GM21360 (cell line): ENCODE results near the gene PDGFRA.
A peak's percentile ranks its signal among the peaks of the same experiment; 100 is the strongest.

Source experiments
- ATAC-seq: cut with Tn5 transposase; IDR thresholded peaks from one replicate; pipeline ENCODE4 v1.9.1; 2021; ENCODE audit warnings: mild to moderate bottlenecking, moderate library complexity; ENCODE audit not compliant: unreplicated experiment

PDGFRA gene

DNA sequence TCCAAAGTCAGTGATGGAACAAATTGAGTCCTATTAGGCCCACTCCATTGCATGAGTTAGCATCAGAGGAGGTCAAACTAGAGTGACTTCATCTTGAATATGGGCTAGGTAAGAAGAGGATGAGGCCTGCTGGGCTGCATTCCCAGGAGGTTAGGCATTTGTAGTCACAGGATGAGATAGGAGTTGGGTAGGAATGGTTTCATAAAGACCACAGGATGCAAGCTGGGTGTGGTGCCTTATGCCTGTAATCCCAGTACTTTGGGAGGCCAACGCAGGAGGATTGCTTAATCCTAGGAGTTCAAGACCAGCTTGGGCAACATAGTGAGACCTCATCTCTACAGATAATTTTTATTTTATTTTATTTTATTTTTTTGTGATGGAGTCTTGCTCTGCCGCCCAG lies 26.8 kb downstream of the PDGFRA start:
- no peak for ATAC-seq

DNA sequence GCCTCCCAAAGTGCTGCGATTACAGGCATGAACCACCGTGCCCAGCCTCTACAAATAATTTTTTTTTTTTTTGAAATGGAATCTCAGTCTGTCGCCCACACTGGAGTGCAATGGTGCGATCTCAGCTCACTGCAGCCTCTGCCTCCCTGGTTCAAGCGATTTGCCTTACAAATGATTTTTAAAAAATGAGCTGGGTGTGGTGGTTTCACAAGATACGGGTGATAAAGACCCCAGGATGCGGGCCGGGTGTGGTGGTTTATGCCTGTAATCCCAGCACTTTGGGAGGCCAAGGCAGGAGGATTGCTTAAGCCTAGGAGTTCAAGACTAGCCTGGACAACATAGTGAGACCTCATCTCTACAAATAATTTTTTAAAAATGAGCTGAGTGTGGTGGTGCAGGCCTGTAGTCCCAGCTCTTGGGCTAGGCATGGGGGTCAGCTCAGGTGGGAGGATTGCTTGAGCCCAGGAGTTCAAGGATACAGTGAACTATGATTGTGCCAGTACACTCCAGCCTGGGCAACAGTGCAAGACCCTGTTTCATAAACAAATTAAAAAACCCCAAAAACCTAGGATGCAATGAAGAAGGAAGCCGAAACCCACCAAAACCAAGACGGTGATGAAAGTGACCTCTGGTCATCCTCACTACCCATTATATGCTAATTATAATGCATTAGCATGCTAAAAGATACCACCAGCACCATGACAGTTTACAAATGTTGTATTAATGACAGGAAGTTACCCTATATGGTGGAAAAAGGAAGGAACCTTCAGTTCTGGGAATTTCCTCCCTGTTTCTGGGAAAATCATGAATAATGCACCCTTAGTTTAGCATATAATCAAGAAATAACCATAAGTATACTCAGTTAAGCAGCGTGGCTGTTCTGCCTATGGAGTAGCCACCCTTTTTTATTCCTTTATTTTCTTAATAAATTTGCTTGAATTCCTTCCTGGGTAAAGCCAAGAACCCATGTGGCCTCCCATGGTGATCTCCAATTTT lies 27.7 kb downstream of the PDGFRA start:
- no peak for ATAC-seq

DNA sequence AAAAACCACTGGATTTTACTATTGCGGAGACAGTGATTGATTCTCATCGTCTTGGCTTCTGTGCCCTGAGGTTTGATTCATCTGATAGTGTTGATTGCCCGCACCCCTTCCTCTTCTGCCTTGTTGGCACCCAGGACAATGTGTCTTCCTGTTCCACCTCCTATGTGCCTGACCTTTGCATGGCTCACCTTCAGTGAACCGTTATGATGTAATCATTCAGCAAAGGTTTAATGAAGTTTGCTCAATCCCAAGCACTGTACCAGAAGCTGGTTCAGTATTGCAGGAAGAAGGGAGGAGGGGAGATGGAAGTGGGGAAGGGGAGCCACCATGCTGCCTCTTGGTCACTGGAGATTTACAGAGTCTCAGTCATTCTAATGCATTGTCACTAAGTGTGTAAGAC lies 36.3 kb downstream of the PDGFRA start:
- no peak for ATAC-seq

DNA sequence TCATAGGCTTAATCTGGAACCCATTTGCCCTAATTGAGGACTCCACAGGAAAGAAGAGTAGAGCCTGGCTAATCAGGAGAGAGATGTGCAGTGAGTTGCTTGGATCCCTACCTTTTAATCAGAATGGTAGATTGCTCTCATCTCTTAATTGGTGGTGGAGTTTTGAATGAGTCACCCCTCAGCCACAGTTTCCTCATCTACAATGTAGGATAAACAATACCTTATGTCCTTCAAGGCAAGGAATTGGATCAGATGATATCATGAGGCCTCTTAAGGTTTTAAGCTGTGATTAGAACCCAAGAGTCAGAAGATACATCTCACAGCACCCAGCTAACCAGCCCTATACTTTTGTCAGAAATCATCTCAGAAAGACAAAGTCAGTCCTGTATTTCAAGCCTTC lies 39.1 kb downstream of the PDGFRA start:
- no peak for ATAC-seq

DNA sequence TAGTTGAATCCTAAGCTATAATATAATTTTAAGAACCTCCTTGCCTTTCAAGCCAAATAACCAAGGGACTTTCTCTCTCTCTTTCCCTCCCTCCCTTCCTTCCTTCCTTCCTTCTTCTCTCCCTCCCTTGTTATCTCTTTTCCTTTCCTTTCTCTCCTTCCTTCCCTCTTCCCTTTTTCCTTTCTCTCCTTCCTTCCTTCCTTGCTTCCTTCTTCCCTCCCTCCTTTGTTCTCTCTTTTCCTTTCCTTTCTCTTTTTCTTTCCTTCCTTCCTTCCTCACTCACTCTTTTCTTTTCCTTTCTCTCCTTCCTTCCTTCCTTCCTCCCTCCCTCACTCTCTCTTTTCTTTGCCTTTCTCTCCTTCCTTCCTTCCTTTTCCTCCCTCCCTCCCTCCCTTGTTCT lies 42.4 kb downstream of the PDGFRA start:
- no peak for ATAC-seq

DNA sequence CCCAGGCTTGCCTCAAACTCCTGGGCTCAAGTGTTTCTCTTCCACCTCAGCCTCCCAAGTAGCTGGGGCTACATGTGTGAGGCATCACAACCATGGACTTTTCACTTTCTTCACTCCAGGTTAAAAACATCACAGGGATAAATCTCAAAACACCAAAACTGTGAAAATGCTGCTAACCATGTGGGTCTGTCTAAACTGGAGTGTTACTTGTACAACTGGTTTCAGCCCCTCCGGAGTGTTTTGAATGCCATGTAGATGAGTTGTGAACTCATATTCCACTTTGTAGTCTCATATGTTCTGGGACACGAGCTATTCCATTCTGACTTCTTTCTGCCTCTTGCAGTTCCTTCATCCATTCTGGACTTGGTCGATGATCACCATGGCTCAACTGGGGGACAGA lies 43.0 kb downstream of the PDGFRA start:
- ATAC-seq, result no peak

DNA sequence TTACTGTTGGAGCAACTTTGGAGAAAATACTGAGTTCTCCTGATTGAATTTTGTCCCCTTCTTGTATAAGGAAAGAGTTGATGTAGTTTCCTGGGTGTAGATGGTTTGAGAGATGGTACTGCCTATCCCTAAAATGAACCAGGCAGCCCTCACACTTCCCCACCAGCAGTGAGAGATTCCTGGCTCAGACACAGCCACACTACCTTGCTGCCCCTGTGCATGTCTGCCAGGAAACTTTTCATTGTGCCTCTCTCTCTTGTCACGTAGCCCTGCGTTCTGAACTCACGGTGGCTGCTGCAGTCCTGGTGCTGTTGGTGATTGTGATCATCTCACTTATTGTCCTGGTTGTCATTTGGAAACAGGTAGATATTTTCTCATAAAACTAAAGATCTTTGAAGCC lies 45.2 kb downstream of the PDGFRA start:
- ATAC-seq, result no peak

DNA sequence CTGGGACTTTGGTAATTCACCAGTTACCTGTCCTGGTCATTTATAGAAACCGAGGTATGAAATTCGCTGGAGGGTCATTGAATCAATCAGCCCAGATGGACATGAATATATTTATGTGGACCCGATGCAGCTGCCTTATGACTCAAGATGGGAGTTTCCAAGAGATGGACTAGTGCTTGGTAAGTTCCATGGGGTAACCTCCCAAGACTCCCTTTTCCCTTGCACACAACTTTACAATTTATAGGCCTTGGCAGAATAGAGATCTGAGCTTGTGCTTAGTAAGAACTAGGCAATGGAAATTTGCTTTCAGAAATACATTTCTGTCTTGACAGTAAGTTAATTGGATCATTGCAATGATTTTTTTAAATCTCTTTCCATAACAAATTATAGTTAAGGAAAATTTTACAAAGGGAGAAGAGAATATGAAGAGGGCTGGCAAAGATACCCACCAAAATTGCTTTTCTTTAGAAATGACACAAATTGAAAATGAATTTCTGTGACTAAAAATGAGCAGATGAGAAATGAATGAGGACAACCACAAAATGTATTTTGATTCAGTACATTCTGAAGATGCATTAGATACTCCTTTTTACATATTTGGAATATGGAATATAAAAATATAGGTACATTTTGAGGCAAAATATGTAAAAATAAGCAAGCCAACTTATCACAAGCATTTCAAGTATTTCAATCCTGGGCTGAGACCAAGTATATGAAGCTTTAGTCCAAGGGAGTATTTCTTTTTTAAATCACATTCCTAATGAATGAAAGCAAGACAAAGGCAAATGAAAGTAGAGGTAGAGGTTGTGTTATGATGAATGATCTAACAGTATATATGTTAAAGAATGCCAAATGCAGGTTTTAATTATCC lies 45.9 kb downstream of the PDGFRA start:
- no peak for ATAC-seq

DNA sequence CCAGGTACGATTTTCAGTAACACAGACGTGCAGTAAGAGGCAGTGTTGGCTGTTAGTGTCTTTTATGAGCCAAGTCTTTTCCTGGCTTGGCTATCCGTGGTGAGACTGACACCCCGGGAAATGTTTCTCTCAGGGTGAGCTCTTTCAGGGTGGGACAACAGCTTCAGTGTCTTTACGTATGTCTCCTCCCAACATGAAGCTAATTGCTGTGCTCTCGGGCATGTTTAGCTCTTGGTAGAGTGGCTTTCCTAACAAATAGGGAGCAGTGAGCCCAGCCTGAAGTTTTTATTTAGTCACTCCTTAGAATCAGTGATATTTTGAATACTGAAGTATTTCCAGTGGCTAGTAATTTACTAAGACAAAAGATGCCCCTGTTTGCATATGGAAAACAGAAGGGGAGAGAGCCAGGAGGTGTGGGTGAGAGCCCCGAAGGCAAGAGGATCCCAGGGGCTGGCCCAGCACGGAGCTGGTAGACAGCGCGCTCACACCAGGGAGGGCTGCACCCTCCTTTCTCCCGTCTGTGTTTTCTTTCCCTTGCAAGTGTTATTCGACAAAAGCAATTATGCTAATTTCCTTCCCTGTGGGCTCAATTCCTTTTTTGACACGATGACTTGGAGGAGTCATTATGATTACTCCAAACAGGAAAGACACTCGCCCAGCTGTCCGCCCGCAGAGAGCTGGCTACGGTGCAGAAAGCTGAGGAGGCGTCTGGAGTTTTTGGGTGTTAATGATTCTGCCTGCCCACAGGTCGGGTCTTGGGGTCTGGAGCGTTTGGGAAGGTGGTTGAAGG lies 47.7 kb downstream of the PDGFRA start:
- ATAC-seq, result no peak

DNA sequence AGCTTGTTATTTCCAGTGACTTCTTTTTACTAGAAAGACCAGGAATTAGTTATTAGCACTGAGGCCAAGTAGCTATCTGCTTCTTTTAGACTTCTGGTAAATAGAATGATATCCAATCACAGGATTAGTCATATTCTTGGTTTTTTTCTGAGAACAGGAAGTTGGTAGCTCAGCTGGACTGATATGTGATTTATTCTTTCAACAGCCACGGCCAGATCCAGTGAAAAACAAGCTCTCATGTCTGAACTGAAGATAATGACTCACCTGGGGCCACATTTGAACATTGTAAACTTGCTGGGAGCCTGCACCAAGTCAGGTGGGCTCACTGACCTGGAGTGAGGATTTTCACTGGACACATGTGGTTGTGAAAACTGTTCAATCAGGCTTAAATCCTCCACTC lies 48.6 kb downstream of the PDGFRA start:
- ATAC-seq, result peak; percentile 53

DNA sequence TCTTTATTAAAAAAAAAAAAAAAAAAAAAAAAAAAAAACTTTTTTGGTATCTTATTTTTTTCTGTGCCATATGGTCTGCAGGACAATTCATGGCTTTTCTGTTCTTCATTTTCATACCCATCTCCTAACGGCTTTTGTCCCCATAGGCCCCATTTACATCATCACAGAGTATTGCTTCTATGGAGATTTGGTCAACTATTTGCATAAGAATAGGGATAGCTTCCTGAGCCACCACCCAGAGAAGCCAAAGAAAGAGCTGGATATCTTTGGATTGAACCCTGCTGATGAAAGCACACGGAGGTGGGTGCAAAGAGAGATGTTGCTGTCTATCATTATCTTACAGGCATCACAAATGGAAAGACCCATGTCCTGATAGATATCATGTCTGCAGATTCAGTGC lies 49.1 kb downstream of the PDGFRA start:
- no peak for ATAC-seq

DNA sequence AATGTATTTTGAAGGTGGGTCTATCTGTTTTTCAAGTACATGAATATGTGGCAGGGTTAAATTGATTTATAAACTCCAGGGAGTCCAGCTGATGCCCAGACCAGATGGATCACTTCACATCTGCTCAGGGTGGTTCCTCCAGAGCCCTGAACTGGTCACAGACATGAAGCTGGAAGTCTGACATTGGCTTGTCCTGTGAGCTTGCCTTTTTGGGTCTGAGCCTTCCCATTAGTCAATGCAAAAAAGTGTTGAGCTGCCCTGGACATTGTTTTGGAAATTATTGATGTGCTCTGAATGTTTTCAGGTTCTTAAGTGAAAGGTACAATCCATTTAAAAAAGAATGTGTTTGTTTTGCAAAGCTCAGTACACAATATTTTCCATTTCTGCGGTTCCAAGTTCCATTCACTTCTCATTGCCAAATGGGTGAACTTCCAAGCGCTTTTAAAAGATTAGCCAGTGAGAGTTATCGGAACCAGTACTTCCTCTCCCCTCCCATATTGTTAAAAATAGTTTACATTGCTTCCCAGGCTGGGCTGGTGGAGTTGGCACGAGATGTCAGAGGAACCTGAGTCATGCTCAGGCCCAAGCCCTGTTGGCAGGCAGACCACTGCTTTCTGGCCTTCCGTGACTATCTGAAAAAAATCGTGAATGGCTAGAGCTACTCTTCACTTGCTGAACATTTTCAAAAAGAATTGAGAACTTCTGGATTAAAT lies 52.1 kb downstream of the PDGFRA start:
- ATAC-seq, result no peak

DNA sequence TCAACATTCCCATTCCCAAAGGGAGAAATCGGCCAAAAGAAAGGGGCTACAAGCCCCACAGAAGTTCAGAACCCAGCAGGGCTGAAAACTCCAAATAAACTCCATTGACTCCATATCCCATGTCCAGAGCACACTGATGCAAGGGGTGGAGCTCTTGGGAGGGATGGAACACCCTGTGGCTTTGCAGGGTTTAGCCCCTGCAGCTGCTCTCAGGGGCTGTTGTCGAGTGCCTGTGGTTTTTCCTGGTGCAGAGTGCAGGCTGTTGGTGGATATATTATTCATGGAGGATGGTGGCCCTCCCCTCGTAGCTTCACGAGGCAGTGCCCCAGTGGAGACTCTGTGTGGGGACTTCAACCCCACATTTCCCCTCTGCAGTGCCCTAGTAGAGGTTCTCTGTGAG lies 53.7 kb downstream of the PDGFRA start:
- no peak for ATAC-seq

DNA sequence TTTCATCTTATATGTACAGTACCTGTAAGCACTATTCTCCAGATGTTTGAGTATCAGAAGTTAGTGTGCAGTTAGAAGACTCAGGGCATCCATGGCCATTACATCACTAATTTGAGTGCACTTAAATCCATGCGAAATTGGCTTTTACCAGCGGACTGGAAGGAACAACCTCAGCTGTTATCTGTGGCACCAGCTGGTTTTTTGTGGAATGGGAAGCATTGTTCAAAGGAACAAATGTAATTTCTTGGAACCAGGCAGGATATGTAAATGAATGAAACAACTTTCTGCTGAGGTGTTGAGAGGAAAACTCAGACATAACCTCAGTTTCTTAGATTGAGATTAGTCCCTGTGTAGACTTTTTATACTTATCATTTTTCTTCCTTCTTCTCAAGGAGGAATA lies 60.2 kb downstream of the PDGFRA start:
- ATAC-seq, result no peak

DNA sequence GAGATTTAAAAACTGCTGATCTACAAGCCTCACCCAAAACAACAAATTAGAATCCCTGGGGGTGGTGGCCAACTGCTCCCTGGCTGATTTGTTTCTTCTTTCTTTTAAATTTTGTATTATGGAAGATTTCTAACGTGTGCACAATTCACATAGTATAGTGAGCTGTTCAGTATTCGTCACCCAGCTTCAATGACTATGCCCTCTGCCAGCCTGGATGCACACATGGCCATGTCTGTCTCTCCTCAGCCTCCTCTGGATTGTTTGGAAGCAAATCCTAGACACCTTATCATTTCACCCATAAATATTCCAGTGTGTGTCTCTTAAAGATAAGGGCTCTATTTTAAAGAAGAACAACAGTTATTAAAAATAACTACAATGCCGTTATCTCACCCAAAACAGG lies 61.9 kb downstream of the PDGFRA start:
- ATAC-seq, result no peak

DNA sequence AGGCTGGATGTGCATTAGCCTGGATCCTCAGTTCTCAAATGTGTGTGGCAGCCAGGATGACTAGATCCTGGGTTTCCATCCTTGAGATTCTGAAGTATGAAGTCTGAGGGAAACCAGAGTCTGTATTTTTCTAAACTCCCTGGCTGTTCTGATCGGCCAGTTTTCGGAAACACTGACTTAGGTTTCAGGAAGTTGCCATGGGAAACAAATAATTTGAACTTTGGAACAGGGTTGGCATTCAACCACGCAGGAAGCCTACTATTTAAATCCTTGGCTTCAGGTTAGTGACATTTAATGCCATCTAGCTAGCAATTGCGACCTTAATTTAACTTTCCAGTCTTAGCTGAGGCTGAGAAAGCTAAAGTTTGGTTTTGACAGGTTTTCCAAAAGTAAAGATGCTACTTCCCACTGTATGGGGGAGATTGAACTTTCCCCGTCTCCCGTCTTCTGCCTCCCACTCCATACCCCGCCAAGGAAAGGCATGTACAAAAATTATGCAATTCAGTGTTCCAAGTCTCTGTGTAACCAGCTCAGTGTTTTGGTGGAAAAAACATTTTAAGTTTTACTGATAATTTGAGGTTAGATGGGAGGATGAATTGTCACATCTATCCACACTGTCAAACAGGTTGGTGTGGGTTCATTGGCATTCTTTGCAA lies 67.6 kb downstream of the PDGFRA start:
- no peak for ATAC-seq

DNA sequence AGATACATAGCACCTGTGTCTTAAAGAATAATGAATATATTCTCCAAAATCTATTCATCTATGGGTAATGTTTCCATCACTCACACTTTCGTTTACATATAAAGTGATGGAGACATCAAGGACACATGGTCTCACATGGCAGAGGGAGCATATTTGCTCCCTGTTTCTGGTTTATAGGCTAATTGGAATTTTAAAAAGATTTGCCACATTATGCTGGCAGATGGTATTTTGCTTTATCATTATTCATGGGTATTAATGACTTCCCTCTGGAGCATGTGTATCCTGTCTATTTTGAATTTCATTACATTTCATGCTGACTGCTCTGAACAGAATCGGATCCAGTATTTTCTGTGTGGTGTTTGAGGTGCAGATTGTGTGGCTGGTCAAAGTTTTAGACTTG lies 79.0 kb downstream of the PDGFRA start:
- no peak for ATAC-seq

DNA sequence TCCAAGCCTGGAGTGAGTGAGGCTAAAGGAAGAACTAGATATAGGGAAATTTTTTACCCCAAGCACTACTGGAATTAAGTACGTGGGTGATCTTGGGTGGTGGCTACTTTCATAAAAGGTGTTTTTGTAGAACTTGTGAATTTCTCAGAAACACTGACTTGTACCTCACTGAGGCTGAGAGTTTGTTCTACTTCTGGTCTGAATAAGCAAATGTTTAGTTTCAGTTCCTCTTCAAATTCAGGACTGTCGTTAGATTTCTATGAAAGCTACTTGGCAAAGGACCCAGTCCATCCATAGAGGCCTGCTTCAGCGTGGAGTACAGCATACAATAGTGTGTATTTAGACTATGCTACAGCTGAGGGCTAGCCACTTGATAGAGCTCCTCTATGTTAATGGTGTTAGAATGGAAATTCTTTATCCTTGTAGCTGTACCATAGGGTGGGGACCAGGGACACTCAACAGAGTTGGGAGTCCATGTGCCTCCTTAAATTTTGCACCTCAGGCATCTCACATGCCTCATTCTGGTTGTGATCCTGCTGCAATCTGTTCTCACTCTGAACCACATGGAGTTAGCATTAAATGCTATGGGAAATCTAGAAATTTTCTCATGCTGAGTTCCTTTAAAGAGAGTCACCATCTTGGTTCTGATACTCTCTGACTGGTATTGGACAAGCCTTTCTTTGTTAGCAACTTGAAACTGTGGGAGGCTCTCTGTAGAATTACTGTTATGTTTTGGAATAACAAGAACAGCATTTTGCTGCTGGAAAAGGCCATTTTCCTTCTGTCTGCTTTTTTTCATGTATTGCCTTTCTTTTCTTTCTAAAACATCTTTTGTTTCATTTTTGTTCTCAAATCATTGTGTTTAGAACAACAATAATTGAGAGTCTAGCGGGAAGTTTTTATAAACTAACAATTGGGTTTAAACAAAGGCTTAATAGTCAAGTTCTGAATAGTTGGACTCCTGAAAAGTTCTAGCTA lies 86.8 kb downstream of the PDGFRA start:
- peak; percentile 99 for ATAC-seq

DNA sequence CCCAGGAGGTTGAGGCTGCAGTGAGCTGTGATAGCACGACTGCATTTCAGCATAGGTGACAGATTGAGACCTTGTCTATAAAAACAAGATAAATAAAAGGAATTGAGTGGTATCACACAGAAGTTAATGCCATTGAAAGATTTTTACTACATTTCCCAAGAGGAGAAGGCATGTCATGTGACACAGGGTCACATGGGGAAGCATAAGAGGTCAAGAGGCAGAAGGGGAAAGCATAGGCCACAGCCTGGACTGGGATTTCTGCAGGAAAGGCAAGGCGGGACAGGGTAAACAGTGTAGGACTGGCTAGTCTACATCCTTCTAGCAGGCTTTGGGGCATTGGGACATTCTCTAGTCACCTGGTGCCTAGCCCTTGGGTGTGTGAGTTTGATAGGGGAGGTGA lies 88.6 kb downstream of the PDGFRA start:
- ATAC-seq, result no peak
